Mammary epithelial cell (primary cell): ENCODE data around the gene GXYLT2.

Source experiments
- CTCF ChIP-seq, 2 donors: IDR thresholded peaks in 1 of 2; conservative IDR thresholded peaks in 1 of 2; 2 replicates each; pipeline ENCODE4 v1.5.1; 2011 to 2012; ENCODE audit warnings: inconsistent platforms in 2 of 2, low read length in 2 of 2, mild to moderate bottlenecking in 2 of 2, control low read depth in 1 of 2, low read depth in 1 of 2; ENCODE audit not compliant: insufficient read depth in 1 of 2; ENCODE audit errors: extremely low read depth in 1 of 2
- EZH2 ChIP-seq: IDR thresholded peaks from 2 replicates; pipeline ENCODE4 v1.6.1; 2012; ENCODE audit warnings: low read length, inconsistent platforms, borderline replicate concordance

- TF ChIP-seq CTCF (conservative IDR thresholded peaks at IDR 0.05 in 1 of 2, IDR thresholded peaks at IDR 0.05 in 1 of 2; ENCODE audit: extremely low read depth in 1 of 2, insufficient read depth in 1 of 2, low read depth in 1 of 2, low read length in 2 of 2): no peak
- TF ChIP-seq EZH2: no peak
Observed at GRCh38 chr3:72950372-72950771, 62.5 kb downstream of the GXYLT2 start.
